Epithelial cell of proximal tubule (primary cell): ENCODE measurements around the gene TAF15. TPM values are rescaled to one million over a fixed set of nuclear protein-coding genes. Genes with fewer than 3 reads are reported as not detected.

Experiments used
- DNase-seq: peaks from one replicate; pipeline ENCODE4 v3.0.0-alpha.2; 2011; ENCODE audit warnings: low read depth
- H3K4me3 ChIP-seq: 2 replicates; pipeline ENCODE4 v1.5.1; 2011; ENCODE audit warnings: low read depth, mild to moderate bottlenecking, low read length
- CTCF ChIP-seq: conservative IDR thresholded peaks from 2 replicates; pipeline ENCODE4 v1.5.1; 2012; ENCODE audit warnings: low read depth, mild to moderate bottlenecking, low read length
- total RNA-seq: library from RNA; depleted of rRNA; stranded (reverse); fragments of >200 nt; gene quantifications from 2 replicates; pipeline ENCODE4 v1.2.3, GENCODE V29; 2015

Gene TAF15
- total RNA-seq, 1 donor from 2014 or later: 17.3 TPM

GRCh38 chr17:35843698-35844097, 34.4 kb downstream of the TAF15 start:
- no peak overlapping the region for H3K4me3 ChIP-seq
- no peak for DNase-seq
- no peak for TF ChIP-seq CTCF

DNA sequence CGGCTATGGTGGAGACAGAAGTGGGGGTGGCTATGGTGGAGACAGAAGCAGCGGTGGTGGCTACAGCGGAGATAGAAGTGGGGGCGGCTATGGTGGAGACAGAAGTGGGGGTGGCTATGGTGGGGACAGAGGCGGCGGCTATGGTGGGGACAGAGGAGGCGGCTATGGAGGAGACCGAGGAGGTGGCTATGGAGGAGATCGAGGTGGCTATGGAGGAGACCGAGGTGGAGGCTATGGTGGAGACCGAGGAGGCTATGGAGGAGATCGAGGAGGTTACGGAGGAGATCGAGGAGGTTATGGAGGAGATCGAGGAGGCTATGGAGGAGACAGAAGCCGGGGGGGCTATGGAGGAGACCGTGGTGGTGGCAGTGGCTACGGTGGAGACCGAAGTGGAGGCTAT, 35.3 kb downstream of the TAF15 start:
- H3K4me3 ChIP-seq: no peak overlapping the region
- no peak for DNase-seq
- TF ChIP-seq CTCF: no peak

- DNase-seq: no peak
- H3K4me3 ChIP-seq: no peak overlapping the region
- no peak for TF ChIP-seq CTCF
These were observed 36.9 kb downstream of the TAF15 start for GRCh38 chr17:35846055-35846809.

- TF ChIP-seq CTCF: no peak
- DNase-seq: no peak
- H3K4me3 ChIP-seq: no peak overlapping the region
These were observed 37.7 kb downstream of the TAF15 start for GRCh38 chr17:35847006-35847405.

DNA sequence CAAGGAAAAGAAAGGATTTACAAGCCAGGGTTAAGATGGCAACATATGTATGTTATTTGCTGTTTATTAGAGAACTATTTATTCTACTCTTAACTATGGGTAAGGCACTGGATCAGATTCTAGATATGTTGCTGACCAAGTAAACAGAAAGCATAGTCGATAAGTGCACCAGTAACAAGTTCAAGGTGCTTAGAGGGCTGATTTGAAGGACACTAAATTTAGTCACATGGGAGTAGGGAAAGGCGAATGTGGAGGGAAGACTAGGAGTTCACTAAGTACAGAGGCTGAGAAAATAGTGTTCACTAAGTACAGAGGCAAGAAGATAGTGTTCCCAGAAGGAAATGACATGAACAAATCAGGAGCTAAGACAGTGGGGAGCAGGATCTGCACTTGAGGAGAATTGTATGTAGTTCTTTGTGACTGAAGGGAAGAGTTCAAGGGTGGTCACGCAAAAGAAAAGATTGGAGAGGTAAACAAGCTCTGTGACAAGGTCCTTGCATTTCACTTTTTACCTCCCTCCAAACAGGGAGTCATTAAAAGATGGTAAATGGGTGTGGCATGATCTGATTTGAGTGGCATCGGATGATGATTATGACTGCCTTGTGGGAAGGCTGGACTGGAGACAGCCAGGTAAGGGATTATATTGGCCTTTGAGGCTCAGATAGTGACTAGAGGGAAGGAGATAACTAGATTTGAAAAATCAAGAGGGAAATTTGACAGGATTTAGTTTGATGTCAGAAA, 38.5 kb downstream of the TAF15 start:
- TF ChIP-seq CTCF: no peak
- H3K4me3 ChIP-seq: no peak overlapping the region

GRCh38 chr17:35849469-35850348, 40.4 kb downstream of the TAF15 start:
- peak; percentile 87 for TF ChIP-seq CTCF
- H3K4me3 ChIP-seq: no peak overlapping the region
- peak; percentile 10 for DNase-seq

More for the DNA sequence above, 38.5 kb downstream of the TAF15 start:
- no peak for DNase-seq
